ENCODE results near the gene SYNE1.

SYNE1 gene

GRCh38 chr6:152391179-152391880 is 245.8 kb downstream of the SYNE1 start:
- Histone ChIP-seq H3K4me3 (ENCODE audit: low read depth, low read length) (no peak overlapping the region), H3K9ac (ENCODE audit: low read length) (no peak overlapping the region), H3K27ac (ENCODE audit: low read depth, low read length) (no peak overlapping the region), H3K4me1 (ENCODE audit: control insufficient read depth, insufficient read depth, low read length) (no peaks in the 10 kb centered on the region; the same call in 1 of the 2 replicates), H3K27me3 (ENCODE audit: control insufficient read depth, insufficient read depth, low read length) (no peaks in the 10 kb centered on the region), H3K36me3 (ENCODE audit: control insufficient read depth, insufficient read depth, low read length) (no peaks in the 10 kb centered on the region), H3K9me3 (ENCODE audit: control insufficient read depth, insufficient read depth, low read depth, low read length) (no peaks in the 10 kb centered on the region)

- no peaks in the 10 kb centered on the region for H3K4me1 ChIP-seq (ENCODE audit: control insufficient read depth, insufficient read depth, low read length)
- H3K9me3 ChIP-seq (ENCODE audit: control insufficient read depth, insufficient read depth, low read depth, low read length): no peaks in the 10 kb centered on the region
- H3K27ac ChIP-seq (ENCODE audit: low read depth, low read length): no peak overlapping the region
- H3K27me3 ChIP-seq (ENCODE audit: control insufficient read depth, insufficient read depth, low read length): no peaks in the 10 kb centered on the region
- H3K36me3 ChIP-seq (ENCODE audit: control insufficient read depth, insufficient read depth, low read length): no peaks in the 10 kb centered on the region
- no peak overlapping the region for H3K4me3 ChIP-seq (ENCODE audit: low read depth, low read length)
- H3K9ac ChIP-seq (ENCODE audit: low read length): no peak overlapping the region
Measured at GRCh38 chr6:152387091-152387490, 250.1 kb downstream of the SYNE1 start.

- Histone ChIP-seq H3K9ac (ENCODE audit: low read length) (no peak overlapping the region), H3K36me3 (ENCODE audit: control insufficient read depth, insufficient read depth, low read length) (no peaks in the 10 kb centered on the region), H3K4me1 (ENCODE audit: control insufficient read depth, insufficient read depth, low read length) (peaks cover 1% of the 10 kb centered on the region; the same call in 1 of the 2 replicates)
Measured at GRCh38 chr6:152386131-152386530, 251.0 kb downstream of the SYNE1 start.

GRCh38 chr6:152380993-152381898 is 255.9 kb downstream of the SYNE1 start:
- peaks cover 5% of the 10 kb centered on the region; the same call in 1 of the 2 replicates for H3K4me1 ChIP-seq (ENCODE audit: control insufficient read depth, insufficient read depth, low read length)
- H3K4me3 ChIP-seq (ENCODE audit: low read depth, low read length): no peak overlapping the region
- no peak overlapping the region for H3K27ac ChIP-seq (ENCODE audit: low read depth, low read length)
- H3K27me3 ChIP-seq (ENCODE audit: control insufficient read depth, insufficient read depth, low read length): no peaks in the 10 kb centered on the region
- no peaks in the 10 kb centered on the region for H3K9me3 ChIP-seq (ENCODE audit: control insufficient read depth, insufficient read depth, low read depth, low read length)
- no peaks in the 10 kb centered on the region for H3K36me3 ChIP-seq (ENCODE audit: control insufficient read depth, insufficient read depth, low read length)
- no peak overlapping the region for H3K9ac ChIP-seq (ENCODE audit: low read length)

More at GRCh38 chr6:152386131-152386530, 251.0 kb downstream of the SYNE1 start:
- no peak overlapping the region for H3K27ac ChIP-seq (ENCODE audit: low read depth, low read length)
- H3K9me3 ChIP-seq (ENCODE audit: control insufficient read depth, insufficient read depth, low read depth, low read length): no peaks in the 10 kb centered on the region
- no peaks in the 10 kb centered on the region for H3K27me3 ChIP-seq (ENCODE audit: control insufficient read depth, insufficient read depth, low read length)
- no peak overlapping the region for H3K4me3 ChIP-seq (ENCODE audit: low read depth, low read length)

DNA sequence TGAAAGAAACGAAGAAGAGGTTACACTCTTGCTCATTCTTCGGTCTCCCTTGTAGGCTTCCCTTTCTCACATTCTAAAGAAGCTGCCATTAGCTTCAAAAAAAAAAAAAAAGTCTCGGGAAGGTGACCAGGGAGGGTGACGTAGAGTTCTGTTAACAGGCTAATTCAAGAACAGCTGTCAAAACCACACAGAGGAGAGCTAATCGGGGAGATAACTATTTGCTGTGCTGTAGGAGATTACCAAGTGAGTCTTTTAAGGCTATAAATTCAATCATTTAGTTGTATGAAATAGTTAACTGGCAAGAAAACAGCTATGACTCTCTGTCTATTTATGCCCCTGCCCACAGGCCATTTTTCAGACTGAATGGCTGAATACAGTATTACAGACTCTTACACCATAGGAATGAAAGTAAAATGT is 256.8 kb downstream of the SYNE1 start:
- Histone ChIP-seq H3K27ac (ENCODE audit: low read depth, low read length) (no peak overlapping the region), H3K36me3 (ENCODE audit: control insufficient read depth, insufficient read depth, low read length) (no peaks in the 10 kb centered on the region), H3K9me3 (ENCODE audit: control insufficient read depth, insufficient read depth, low read depth, low read length) (no peaks in the 10 kb centered on the region), H3K4me3 (ENCODE audit: low read depth, low read length) (peak overlapping the region; percentile 17; the same call in 1 of the 2 replicates), H3K27me3 (ENCODE audit: control insufficient read depth, insufficient read depth, low read length) (no peaks in the 10 kb centered on the region), H3K4me1 (ENCODE audit: control insufficient read depth, insufficient read depth, low read length) (peaks cover 5% of the 10 kb centered on the region; the same call in 1 of the 2 replicates), H3K9ac (ENCODE audit: low read length) (no peak overlapping the region)

DNA sequence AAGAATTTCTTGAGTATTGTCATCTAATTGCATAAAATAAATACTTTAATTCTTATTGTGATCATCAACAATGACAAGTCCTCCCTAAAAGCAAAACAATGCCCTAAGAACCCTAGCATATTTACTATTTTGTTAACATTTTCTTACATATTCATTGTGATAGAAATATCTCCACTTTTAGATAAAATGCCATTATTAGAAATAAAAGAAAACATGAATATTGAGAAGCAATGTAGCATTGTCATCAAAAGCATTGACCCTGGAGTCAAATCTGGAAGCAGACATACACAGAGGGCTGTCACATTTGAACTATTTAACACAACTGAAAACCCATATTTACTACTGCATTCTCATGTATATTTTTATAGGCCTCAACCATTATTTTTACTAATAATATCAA is 257.7 kb downstream of the SYNE1 start:
- Histone ChIP-seq H3K27me3 (ENCODE audit: control insufficient read depth, insufficient read depth, low read length) (no peaks in the 10 kb centered on the region), H3K9me3 (ENCODE audit: control insufficient read depth, insufficient read depth, low read depth, low read length) (no peaks in the 10 kb centered on the region), H3K36me3 (ENCODE audit: control insufficient read depth, insufficient read depth, low read length) (no peaks in the 10 kb centered on the region), H3K4me3 (ENCODE audit: low read depth, low read length) (no peak overlapping the region), H3K27ac (ENCODE audit: low read depth, low read length) (no peak overlapping the region), H3K9ac (ENCODE audit: low read length) (no peak overlapping the region), H3K4me1 (ENCODE audit: control insufficient read depth, insufficient read depth, low read length) (peaks cover 5% of the 10 kb centered on the region; the same call in 1 of the 2 replicates)

GRCh38 chr6:152378169-152378568 is 259.0 kb downstream of the SYNE1 start:
- Histone ChIP-seq H3K4me1 (ENCODE audit: control insufficient read depth, insufficient read depth, low read length) (peaks cover 5% of the 10 kb centered on the region; the same call in 1 of the 2 replicates), H3K9me3 (ENCODE audit: control insufficient read depth, insufficient read depth, low read depth, low read length) (no peaks in the 10 kb centered on the region), H3K9ac (ENCODE audit: low read length) (no peak overlapping the region), H3K36me3 (ENCODE audit: control insufficient read depth, insufficient read depth, low read length) (no peaks in the 10 kb centered on the region), H3K4me3 (ENCODE audit: low read depth, low read length) (no peak overlapping the region), H3K27ac (ENCODE audit: low read depth, low read length) (no peak overlapping the region), H3K27me3 (ENCODE audit: control insufficient read depth, insufficient read depth, low read length) (no peaks in the 10 kb centered on the region)

DNA sequence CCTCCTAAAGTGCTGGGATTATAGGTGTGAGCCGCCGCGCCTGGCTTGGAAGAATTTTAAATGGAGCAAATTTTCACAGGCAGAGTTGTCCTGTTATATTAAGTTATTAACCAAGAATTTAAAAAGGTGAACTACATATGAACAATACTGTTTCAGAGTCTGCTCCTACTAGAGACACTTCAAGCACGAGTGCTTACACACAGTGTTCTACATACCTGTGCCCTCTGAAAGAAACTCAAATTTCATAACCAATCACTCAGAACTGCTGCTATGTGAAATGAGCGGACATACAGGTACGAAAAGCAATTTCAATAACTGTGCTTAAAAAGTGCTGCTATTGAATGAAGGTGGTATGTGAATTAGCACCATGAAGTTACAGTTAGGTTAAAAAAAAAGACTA is 262.0 kb downstream of the SYNE1 start:
- Histone ChIP-seq H3K4me1 (ENCODE audit: control insufficient read depth, insufficient read depth, low read length) (no peaks in the 10 kb centered on the region; the same call in 1 of the 2 replicates), H3K9me3 (ENCODE audit: control insufficient read depth, insufficient read depth, low read depth, low read length) (no peaks in the 10 kb centered on the region), H3K4me3 (ENCODE audit: low read depth, low read length) (no peak overlapping the region), H3K9ac (ENCODE audit: low read length) (no peak overlapping the region), H3K27me3 (ENCODE audit: control insufficient read depth, insufficient read depth, low read length) (no peaks in the 10 kb centered on the region), H3K36me3 (ENCODE audit: control insufficient read depth, insufficient read depth, low read length) (no peaks in the 10 kb centered on the region), H3K27ac (ENCODE audit: low read depth, low read length) (no peak overlapping the region)

GRCh38 chr6:152372945-152373344 is 264.2 kb downstream of the SYNE1 start:
- Histone ChIP-seq H3K27ac (ENCODE audit: low read depth, low read length) (no peak overlapping the region), H3K9me3 (ENCODE audit: control insufficient read depth, insufficient read depth, low read depth, low read length) (no peaks in the 10 kb centered on the region)

GRCh38 chr6:152371775-152372174 is 265.4 kb downstream of the SYNE1 start:
- H3K4me1 ChIP-seq (ENCODE audit: control insufficient read depth, insufficient read depth, low read length): peaks cover 4% of the 10 kb centered on the region; the same call in 1 of the 2 replicates
- H3K36me3 ChIP-seq (ENCODE audit: control insufficient read depth, insufficient read depth, low read length): no peaks in the 10 kb centered on the region
- no peak overlapping the region for H3K27ac ChIP-seq (ENCODE audit: low read depth, low read length)
- no peak overlapping the region for H3K4me3 ChIP-seq (ENCODE audit: low read depth, low read length)
- H3K27me3 ChIP-seq (ENCODE audit: control insufficient read depth, insufficient read depth, low read length): no peaks in the 10 kb centered on the region
- no peak overlapping the region for H3K9ac ChIP-seq (ENCODE audit: low read length)
- no peaks in the 10 kb centered on the region for H3K9me3 ChIP-seq (ENCODE audit: control insufficient read depth, insufficient read depth, low read depth, low read length)

More at GRCh38 chr6:152372945-152373344, 264.2 kb downstream of the SYNE1 start:
- no peaks in the 10 kb centered on the region for H3K36me3 ChIP-seq (ENCODE audit: control insufficient read depth, insufficient read depth, low read length)
- H3K4me1 ChIP-seq (ENCODE audit: control insufficient read depth, insufficient read depth, low read length): peaks cover 4% of the 10 kb centered on the region; the same call in 1 of the 2 replicates
- no peak overlapping the region for H3K4me3 ChIP-seq (ENCODE audit: low read depth, low read length)
- H3K27me3 ChIP-seq (ENCODE audit: control insufficient read depth, insufficient read depth, low read length): no peaks in the 10 kb centered on the region
- H3K9ac ChIP-seq (ENCODE audit: low read length): no peak overlapping the region

Data from HUES6 (cell line).